Measurements from ENCODE around the gene UCP2.
"Not testable (repeated sequence)": the region's sequence is repeated elsewhere in the genome, so short reads cannot be mapped to it uniquely, and the experiment has no call there.

The UCP2 gene

DNA sequence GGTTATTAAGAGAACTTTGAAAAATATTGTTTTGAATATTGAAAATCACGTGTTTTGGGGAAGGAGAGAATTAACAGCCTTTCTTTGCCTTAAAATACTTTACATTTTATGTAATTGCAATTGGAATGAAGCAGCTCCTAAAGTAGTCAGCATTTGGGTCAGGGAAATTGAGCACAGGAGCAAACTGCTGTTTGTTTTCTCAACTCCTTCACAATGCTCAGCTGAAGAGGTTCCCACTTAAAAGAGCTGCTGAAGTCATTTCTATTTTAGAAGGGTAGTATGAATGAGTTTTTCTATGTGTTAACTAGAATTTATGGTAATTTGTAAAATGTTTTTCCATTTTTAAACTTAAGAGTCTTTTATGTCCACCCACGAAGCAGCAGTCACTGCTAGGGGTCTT, 8.1 kb upstream of the UCP2 start:
- no peak for DNase-seq

DNA sequence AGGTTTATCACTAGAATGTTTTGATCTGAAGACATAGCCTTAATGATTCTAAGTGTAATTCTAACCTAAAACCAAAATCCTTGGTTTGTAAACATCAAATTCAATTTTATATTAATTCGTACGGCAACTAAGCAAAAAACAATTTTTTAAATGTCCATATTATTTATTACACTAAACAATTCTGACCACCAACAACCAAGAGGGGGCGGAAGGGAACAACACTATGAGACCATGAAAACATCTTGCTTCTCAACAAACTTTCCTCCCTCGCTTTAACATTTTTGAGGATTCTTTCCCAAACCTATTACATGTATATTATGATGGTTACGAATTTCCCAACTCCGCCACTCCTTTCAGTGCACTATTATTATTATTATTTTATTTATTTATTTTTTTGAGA, 6.5 kb upstream of the UCP2 start:
- DNase-seq: no peak

GRCh38 chr11:73988227-73988626, 5.6 kb upstream of the UCP2 start:
- no peak for DNase-seq

DNA sequence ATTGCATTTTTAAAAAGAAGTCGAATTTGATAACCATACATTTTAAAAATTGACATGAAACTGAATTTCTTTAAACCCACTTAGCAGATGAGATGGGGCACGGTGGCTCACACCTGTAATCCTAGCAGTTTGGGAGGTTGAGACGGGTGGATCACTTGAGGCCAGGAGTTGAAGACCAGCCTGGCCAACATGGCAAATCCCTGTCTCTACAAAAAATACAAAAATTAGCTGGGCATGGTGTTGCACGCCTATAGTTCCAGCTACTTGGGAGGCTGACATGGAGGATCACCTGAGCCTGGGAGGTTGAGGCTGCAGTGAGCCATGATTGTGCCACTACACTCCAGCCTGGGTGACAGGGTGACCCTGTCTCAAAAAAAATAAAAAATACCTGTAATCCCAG, 3.0 kb upstream of the UCP2 start:
- DNase-seq: not testable (repeated sequence)

DNA sequence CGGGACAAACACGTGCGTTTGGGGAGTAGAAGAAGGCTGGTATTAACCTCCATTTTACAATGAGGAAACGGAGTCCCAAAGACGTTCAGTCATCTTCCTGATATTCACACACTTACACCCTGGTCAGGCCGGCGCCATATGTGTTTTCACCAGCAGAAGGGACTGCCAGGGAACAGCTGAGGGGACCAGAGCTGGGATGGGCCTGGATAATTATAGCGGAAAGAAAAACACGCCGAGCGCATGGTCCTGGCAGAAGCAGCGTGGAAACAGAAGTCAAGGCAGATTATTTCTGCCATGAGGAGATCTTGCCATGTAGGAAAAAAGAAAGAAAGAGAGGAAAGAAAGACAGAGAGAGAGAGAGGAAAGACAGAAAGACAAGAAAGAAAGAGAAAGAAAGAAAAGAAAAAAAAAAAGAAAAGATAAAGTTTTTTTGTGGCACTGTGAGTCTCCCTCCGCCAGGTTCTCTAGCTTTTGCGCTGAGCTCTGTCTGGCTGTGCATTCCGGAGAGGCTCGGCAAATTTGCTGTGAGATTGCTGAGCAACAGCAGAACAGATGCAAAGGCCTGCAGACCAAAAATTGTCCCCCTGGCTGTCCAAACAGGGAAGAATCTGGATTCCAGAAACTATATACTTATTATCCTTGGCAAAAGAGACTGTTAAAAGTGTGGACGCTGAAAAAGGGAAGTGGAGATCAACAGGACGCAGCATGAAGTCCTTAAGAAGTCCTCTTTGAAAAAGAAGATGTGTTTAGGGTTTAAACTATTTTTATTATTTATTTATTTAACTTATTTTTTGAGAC, 1.3 kb upstream of the UCP2 start:
- DNase-seq: no peak

GRCh38 chr11:73982990-73983740, 522 bp upstream of the UCP2 start:
- DNase-seq: peak; percentile 98

- DNase-seq: no peak
Measured at GRCh38 chr11:73981051-73981805, 1.4 kb downstream of the UCP2 start.

DNA sequence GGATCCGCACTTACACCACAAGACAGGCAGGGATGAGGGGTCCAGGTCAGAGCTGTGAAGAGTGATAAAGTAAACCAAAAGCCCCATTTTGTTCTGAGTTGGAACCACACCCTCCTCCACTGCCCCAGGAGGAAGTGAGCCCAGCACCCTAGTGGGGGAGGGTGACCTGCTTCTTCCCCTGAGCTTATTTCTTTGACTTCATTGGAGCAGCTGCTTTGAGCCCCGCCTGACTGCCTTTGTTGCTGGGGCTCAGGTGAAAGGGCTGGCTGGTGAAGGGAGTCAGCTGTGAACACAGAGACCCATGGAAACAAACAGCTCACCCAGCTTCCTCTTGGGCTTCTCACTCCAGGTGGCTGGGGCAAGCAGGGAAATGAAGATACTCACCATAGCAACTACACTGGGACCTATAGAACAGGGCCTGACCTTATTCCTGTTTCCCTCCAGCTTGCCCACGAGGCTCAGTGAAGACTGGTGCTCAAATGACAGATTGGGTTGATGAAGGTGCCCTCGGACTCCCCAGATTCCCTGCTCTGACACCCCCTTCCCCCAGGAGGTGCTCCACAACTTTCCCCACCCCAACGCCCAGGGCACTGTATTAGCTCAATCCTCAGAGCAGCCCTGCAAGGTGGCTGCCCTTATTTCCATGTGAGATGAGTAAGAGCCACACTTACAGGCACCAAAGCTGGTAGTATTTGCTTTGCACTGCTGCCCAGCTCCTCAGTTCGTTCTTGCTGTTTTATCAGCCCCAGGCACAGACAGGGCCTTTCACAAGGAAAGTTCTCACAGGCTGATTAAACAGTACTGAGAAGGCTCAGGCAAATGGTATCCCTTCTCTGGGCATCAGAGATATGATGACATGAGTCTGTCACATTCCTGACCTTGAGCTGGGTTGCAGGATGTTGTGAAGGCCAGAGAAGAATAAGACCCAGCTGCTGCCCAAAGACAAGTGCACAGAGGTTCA, 2.4 kb downstream of the UCP2 start:
- peak; percentile 85 for DNase-seq

DNA sequence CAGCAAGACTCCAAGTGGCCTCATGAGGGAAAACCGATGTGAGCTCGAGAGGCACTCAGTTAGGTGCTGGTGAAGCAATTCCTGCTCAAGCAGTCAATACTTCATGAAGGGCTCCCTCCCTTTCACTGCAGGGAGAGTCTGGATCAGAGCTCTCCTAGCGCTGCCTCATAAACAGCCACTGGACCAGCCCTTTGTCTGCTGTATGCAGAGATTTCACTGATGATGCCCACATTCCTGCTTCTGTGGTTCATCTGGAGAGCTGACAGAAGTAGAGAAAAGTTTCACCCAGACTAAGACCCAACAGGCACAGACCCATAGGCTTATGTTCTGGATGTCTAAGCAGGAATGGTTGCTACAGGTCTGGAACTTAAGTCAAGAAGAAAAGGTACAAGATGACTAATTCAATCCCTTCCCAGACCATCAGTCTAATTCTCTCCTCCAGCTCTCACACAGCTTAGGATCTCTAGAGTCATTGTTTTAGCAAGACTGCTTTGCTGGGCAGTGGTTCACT, 4.0 kb downstream of the UCP2 start:
- no peak for DNase-seq

- DNase-seq: no peak
Measured at GRCh38 chr11:73977856-73978519, 4.7 kb downstream of the UCP2 start.

DNA sequence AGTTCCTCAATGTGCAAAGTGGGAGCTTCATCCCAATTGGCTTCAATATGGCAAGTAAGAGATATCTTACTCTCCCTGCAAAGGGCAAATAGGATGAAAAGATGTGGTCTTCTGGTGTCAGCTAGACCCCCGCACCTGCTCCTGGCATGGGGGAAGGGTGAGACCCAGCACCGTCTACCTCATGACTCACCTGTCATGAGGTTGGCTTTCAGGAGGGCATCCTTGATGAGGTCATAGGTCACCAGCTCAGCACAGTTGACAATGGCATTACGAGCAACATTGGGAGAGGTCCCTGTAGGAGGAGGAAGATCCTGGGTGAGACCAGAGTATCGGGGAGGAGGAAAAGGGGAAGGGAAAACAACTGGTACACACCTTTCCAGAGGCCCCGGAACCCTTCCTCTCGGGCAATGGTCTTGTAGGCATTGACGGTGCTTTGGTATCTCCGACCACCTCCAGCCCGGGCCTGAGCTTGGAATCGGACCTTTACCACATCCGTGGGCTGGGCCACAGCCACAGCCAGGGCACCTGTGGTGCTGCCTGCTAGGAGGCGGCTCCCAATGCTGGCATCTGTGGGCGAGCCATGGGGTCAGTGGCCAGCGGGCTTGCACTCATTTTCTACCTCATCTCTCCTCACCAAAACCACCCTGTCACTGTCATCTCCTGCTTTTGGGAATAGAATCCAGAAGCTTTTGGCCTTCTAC, 6.0 kb downstream of the UCP2 start:
- no peak for DNase-seq

DNA sequence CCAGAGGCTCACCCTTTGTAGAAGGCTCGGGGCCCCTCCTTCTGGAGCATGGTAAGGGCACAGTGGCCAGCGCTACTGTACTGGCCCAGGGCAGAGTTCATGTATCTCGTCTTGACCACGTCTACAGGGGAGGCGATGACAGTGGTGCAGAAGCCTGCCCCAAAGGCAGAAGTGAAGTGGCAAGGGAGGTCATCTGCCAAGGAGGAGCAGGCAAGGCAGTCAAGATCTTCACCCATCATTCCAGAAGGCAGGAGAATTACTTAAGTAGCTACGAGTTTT, 7.2 kb downstream of the UCP2 start:
- DNase-seq: no peak

GRCh38 chr11:73974604-73975478, 7.8 kb downstream of the UCP2 start:
- no peak for DNase-seq

GRCh38 chr11:73972620-73973449, 9.8 kb downstream of the UCP2 start:
- DNase-seq: no peak

DNA sequence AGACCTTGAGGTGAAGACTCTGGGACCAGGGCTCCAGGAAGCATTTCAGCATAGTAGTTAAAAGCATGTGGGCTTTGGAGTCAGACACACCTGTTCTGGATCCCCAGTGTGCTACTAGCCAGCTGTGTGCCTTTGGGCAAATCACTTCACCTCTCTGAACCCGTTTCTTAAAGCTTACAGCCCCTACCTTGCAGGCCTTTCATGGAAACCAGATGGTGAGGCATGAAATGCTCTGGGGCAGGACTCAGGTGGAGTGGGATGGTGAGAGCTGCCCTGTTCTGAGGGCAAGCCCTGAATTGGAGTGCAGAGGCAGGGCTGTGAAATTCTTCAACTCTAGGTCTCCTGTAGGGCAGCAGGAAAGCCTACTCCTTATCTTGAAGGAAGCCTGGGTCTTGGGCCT, 10.5 kb downstream of the UCP2 start:
- no peak for DNase-seq

DNA sequence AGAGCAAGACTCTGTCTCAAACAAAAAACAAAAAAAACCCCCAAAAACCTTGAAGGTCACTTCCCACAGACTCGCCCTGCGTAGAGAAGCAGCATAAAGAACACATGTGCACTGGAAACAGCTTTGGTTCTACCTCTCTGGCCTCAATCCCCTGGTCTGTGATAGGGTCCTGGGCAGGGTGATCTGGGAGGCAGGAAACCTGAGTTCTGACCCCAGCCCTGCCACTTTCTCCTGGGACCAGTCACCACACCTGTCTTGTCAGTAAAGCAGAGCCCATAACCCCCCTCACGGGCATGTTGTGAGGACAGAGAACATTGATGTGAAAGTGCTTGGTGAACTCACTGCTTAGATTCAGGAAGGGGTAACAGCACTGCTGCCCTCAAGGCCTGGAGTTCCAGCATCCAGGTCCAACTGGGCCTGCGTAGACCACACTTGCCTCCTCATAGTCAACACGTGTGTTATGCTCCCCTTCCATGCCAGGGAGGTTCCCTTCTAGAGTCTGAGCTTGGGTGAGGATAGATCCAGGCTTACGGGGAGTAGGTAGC, 11.4 kb downstream of the UCP2 start:
- no peak for DNase-seq

- DNase-seq: no peak
Measured at GRCh38 chr11:73969991-73970800, 12.4 kb downstream of the UCP2 start.

DNA sequence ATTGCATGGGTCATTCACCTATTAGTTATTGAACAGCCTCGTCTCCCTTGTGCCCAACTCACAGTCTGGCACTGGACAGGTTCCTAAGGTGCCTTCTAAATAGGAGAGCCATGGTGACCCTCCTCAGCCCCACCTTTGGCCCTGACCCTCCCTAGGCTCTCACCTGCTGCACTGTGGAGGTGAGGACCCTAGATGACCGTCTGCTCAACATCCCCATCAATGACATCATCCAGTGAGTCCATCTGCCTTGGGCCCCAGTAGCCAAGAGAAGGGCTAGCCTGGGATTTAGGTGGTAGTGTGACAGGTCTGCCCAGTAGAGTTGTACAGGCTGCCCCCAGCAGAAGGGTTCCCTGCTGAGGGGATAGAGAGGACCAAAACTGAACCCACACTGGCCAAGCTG, 13.6 kb downstream of the UCP2 start:
- DNase-seq: no peak
